ENCODE data around the gene SPATC1L.

The SPATC1L gene

GRCh38 chr21:46213620-46214286 is 29.5 kb upstream of the SPATC1L start:
- no peak for TF ChIP-seq CTCF (conservative IDR thresholded peaks at IDR 0.05; ENCODE audit: low read depth, low read length)
- no peak for DNase-seq (ENCODE audit: low read depth)
- H3K4me3 ChIP-seq (ENCODE audit: low read length) = no peak overlapping the region

- TF ChIP-seq CTCF (conservative IDR thresholded peaks at IDR 0.05; ENCODE audit: low read depth, low read length) = no peak
- no peak for DNase-seq (ENCODE audit: low read depth)
- H3K4me3 ChIP-seq (ENCODE audit: low read length) = no peak overlapping the region
These were observed 28.6 kb upstream of the SPATC1L start for GRCh38 chr21:46212721-46213484.

- DNase-seq (ENCODE audit: low read depth) = no peak
- TF ChIP-seq CTCF (conservative IDR thresholded peaks at IDR 0.05; ENCODE audit: low read depth, low read length) = no peak
- no peak overlapping the region for H3K4me3 ChIP-seq (ENCODE audit: low read length)
These were observed 27.8 kb upstream of the SPATC1L start for GRCh38 chr21:46211786-46212720.

GRCh38 chr21:46211376-46211775 is 27.1 kb upstream of the SPATC1L start:
- no peak for DNase-seq (ENCODE audit: low read depth)
- no peak overlapping the region for H3K4me3 ChIP-seq (ENCODE audit: low read length)
- TF ChIP-seq CTCF (conservative IDR thresholded peaks at IDR 0.05; ENCODE audit: low read depth, low read length) = no peak

GRCh38 chr21:46210378-46211136 is 26.3 kb upstream of the SPATC1L start:
- no peak overlapping the region for H3K4me3 ChIP-seq (ENCODE audit: low read length)
- no peak for TF ChIP-seq CTCF (conservative IDR thresholded peaks at IDR 0.05; ENCODE audit: low read depth, low read length)
- DNase-seq (ENCODE audit: low read depth) = no peak

Measured in retinal pigment epithelial cell (primary cell).